B cell (primary cell): ENCODE data around the gene RASA2.

Source experiments
- EZH2 ChIP-seq: IDR thresholded peaks from 2 replicates; pipeline ENCODE4 v1.6.1; 2012; ENCODE audit warnings: borderline replicate concordance, low read depth, mild to moderate bottlenecking, moderate library complexity, low read length; ENCODE audit not compliant: insufficient read depth, poor library complexity, severe bottlenecking
- TF ChIP-seq, protein P1 (sequence below): fragments of 200-600 bp; IDR thresholded peaks from one replicate; pipeline ENCODE4 v1.8.0; 2022; ENCODE audit warnings: antibody characterized with exemption, mild to moderate bottlenecking

GRCh38 chr3:141540531-141540930 lies 53.7 kb downstream of the RASA2 start:
- TF ChIP-seq, protein P1, sequence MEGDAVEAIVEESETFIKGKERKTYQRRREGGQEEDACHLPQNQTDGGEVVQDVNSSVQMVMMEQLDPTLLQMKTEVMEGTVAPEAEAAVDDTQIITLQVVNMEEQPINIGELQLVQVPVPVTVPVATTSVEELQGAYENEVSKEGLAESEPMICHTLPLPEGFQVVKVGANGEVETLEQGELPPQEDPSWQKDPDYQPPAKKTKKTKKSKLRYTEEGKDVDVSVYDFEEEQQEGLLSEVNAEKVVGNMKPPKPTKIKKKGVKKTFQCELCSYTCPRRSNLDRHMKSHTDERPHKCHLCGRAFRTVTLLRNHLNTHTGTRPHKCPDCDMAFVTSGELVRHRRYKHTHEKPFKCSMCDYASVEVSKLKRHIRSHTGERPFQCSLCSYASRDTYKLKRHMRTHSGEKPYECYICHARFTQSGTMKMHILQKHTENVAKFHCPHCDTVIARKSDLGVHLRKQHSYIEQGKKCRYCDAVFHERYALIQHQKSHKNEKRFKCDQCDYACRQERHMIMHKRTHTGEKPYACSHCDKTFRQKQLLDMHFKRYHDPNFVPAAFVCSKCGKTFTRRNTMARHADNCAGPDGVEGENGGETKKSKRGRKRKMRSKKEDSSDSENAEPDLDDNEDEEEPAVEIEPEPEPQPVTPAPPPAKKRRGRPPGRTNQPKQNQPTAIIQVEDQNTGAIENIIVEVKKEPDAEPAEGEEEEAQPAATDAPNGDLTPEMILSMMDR = no peak
- TF ChIP-seq EZH2 = no peak
